GM12892 (cell line): Measurements from ENCODE around the gene PRDM2.
A peak's percentile ranks its signal among the peaks of the same experiment; 100 is the strongest.

Experiments
- DNase-seq: peaks from one replicate; pipeline ENCODE4 v3.0.0; 2011; ENCODE audit not compliant: insufficient read length
- FAIRE-seq: peaks from 2 replicates; lab custom pipeline; 2011; peaks lifted over from hg19 to GRCh38; lab: Jason Lieb, UNC
- POLR2A ChIP-seq: IDR thresholded peaks from 2 replicates; pipeline ENCODE4 v1.6.1; 2011; ENCODE audit warnings: low read depth, low read length, control low read depth
- POLR2AphosphoS5 ChIP-seq: IDR thresholded peaks from 2 replicates; pipeline ENCODE4 v1.6.1; 2011; ENCODE audit warnings: low read depth, low read length, control low read depth
- TAF1 ChIP-seq: IDR thresholded peaks from 2 replicates; pipeline ENCODE4 v1.6.1; 2011; ENCODE audit warnings: low read depth, mild to moderate bottlenecking, control low read depth, low read length, borderline replicate concordance

The PRDM2 gene

GRCh38 chr1:13771745-13772144 lies 71.8 kb downstream of the PRDM2 start:
- TF ChIP-seq POLR2A (no peak), TAF1 (no peak), POLR2AphosphoS5 (no peak)
- DNase-seq: no peak
- FAIRE-seq: no peak

- no peak for TF ChIP-seq TAF1
- no peak for TF ChIP-seq POLR2A
- no peak for TF ChIP-seq POLR2AphosphoS5
- FAIRE-seq: no peak
- DNase-seq: no peak
These were observed 72.3 kb downstream of the PRDM2 start for GRCh38 chr1:13772271-13772670.

GRCh38 chr1:13774121-13774520 lies 74.1 kb downstream of the PRDM2 start:
- FAIRE-seq (no peak), DNase-seq (no peak)
- TF ChIP-seq POLR2AphosphoS5 (no peak), TAF1 (no peak), POLR2A (no peak)

GRCh38 chr1:13775459-13775858 lies 75.5 kb downstream of the PRDM2 start:
- no peak for FAIRE-seq
- no peak for TF ChIP-seq TAF1
- no peak for TF ChIP-seq POLR2A
- TF ChIP-seq POLR2AphosphoS5: no peak
- no peak for DNase-seq

GRCh38 chr1:13775916-13776315 lies 75.9 kb downstream of the PRDM2 start:
- no peak for FAIRE-seq
- no peak for DNase-seq
- TF ChIP-seq POLR2AphosphoS5: 0 out of 2 replicates have a peak, but pooled peaks have one; percentile 14
- TF ChIP-seq POLR2A: no peak

- no peak for DNase-seq
- no peak for TF ChIP-seq TAF1
- no peak for TF ChIP-seq POLR2A
- no peak for TF ChIP-seq POLR2AphosphoS5
- FAIRE-seq: no peak
These were observed 78.4 kb downstream of the PRDM2 start for GRCh38 chr1:13778431-13778830.

GRCh38 chr1:13779930-13780329 lies 79.9 kb downstream of the PRDM2 start:
- FAIRE-seq (no peak), DNase-seq (no peak)
- 0 out of 2 replicates have a peak, but pooled peaks have one; percentile 22 for TF ChIP-seq POLR2AphosphoS5
- TF ChIP-seq TAF1: no peak

- no peak for FAIRE-seq
- no peak for TF ChIP-seq POLR2AphosphoS5
- TF ChIP-seq POLR2A: no peak
- no peak for TF ChIP-seq TAF1
- no peak for DNase-seq
These were observed 80.8 kb downstream of the PRDM2 start for GRCh38 chr1:13780780-13781179.

- TF ChIP-seq TAF1 (no peak), POLR2AphosphoS5 (no peak), POLR2A (no peak)
- FAIRE-seq: peak; percentile 44
- DNase-seq: no peak
These were observed 81.2 kb downstream of the PRDM2 start for GRCh38 chr1:13781228-13781627.

GRCh38 chr1:13781907-13782633 lies 82.1 kb downstream of the PRDM2 start:
- TF ChIP-seq POLR2A (peak; percentile 49; the same call in 1 of the 2 replicates), POLR2AphosphoS5 (0 out of 2 replicates have a peak, but pooled peaks have one; percentile 27), TAF1 (no peak)
- FAIRE-seq: peak; percentile 86
- DNase-seq: no peak

GRCh38 chr1:13782634-13783360 lies 82.8 kb downstream of the PRDM2 start:
- FAIRE-seq: peak; percentile 17
- TF ChIP-seq POLR2AphosphoS5 (no peak), POLR2A (peak; percentile 16; the same call in 1 of the 2 replicates)
- no peak for DNase-seq

GRCh38 chr1:13783551-13783950 lies 83.6 kb downstream of the PRDM2 start:
- FAIRE-seq (no peak), DNase-seq (no peak)
- no peak for TF ChIP-seq POLR2A
- no peak for TF ChIP-seq TAF1
- no peak for TF ChIP-seq POLR2AphosphoS5
